HG02763 (cell line): ENCODE data around the gene RABGEF1.
"Not testable (repeated sequence)": the region's sequence is repeated elsewhere in the genome, so short reads cannot be mapped to it uniquely, and the experiment has no call there.

Experiments
- ATAC-seq: cut with Tn5 transposase; IDR thresholded peaks from one replicate; pipeline ENCODE4 v1.9.1; 2021; ENCODE audit warnings: mild to moderate bottlenecking, moderate library complexity; ENCODE audit not compliant: unreplicated experiment

RABGEF1 gene

DNA sequence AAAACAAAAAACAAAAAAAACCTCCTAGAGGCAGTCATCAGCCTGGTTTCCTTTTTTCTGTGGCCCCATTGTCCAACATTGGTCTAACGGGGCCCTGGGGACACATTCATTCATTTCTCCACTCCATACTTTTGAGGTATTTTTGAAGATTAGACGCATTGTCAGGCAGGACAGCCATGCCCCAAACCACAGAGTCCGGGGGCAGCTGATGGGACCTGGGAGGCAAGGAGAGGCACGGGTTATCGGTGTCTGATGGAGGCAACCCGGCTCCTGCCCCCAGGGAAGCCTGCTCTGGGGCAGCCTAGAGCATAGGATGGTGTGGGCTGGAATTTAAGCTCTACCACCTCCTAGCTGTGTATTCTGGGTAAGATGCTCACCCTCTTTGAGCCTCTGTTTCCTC lies 6.5 kb upstream of the RABGEF1 start:
- no peak for ATAC-seq

DNA sequence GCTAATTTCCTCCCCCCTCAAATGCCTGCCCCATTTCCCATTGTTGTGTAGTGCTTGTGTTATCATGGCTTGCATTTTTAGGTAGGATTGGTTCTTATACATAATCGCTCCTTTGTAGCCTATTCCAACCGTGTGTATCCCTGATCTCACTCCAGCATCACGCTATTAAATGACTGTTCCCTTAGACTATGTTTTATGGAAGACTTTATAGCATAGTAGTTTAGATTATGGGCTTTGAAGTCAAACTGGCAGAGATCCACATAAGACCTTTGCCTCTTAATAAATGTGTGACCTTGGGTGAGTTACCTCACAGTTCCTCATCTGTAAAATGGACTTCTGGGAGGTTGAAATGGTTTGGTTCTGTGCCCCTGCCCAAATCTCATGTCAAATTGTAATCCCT lies 5.4 kb upstream of the RABGEF1 start:
- no peak for ATAC-seq

DNA sequence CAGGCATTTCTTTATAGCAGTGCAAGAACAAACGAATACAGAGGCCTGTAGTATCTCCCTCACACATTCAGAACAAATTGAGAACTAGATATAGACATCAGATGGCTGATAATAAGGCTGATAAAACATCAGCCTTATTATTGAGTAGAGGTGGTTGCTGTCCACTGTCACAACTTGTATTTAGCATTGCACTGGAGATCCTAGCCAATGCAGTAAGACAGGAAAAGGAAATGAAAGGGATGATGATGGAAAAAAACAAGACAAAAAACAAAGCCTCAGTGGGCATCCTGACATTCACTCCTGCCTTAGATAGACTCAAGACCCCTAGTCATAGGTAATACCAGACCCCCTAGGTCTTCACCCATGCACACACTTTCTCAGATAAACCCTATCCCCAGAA lies 4.7 kb upstream of the RABGEF1 start:
- no peak for ATAC-seq

GRCh38 chr7:66736892-66737291 lies 3.6 kb upstream of the RABGEF1 start:
- no peak for ATAC-seq

GRCh38 chr7:66737667-66738066 lies 2.9 kb upstream of the RABGEF1 start:
- no peak for ATAC-seq

DNA sequence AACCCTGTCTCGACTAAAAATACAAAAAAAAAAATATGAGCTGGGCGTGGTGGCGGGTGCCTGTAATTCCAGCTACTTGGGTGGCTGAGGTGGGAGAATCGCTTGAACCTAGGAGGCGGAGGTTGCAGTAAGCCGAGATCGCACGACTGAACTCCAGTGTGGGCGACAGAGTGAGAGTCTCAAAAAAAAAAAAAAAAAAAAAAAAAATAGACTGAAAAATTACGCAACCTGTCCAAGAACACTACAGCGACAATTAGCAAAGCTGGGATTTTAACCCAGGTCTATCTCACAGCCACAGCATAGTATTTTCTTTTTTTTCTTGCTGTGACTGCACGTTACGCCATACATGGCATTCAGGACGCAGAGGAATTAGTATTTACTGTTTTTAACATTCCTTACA lies 1.1 kb upstream of the RABGEF1 start:
- ATAC-seq: no peak

DNA sequence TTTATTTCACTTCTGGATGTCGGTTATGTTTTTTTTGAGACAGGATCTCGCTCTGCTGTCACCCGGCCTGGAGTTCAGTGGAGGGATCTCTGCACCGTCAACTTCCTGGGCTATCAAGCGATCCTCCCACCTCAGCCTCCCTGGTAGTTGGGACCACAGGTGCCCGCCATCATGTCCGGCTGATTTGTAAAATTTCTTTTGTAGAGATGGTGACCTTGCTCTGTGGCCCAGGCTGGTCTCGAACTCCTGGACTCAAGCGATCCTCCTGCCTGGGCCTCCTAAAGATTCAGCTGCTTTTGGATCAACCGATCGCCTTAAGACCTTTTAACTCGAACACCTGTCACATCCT lies 606 bp upstream of the RABGEF1 start:
- no peak for ATAC-seq

DNA sequence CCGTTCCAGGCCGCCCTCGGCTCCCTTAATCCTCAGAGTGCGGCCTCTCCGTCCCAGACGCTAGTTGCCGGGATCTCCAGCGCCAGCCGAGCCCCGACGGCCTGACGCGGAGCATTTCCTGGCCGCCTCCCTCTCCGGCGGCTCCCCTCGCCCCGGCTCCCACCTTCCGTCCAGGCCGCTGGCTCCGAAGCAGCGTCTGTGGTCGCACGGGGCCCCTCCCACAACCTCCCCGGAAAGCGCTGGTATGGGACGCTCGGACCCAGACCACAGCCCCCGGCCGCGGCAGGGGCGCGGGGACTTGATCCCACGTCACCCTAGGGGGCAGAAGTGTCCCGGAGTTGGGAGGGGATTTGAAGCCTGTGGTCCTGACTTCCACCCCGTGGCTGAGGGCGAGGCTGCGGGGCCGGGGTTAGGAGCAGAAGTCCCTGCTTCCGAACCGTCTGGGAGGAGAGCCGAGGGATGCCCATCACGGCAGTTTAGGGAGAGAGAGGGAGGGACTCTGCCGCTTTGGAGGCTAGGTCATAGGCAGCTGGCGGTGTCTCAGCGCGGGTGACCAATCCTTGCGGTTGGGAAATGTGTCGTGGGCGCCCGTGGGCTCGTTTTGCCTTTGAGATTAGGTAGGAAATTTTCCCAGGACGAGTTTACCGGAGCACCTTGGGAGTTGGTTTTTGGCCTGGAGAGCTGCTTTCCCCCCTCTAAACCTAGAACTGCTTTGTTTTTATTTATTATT lies 612 bp downstream of the RABGEF1 start:
- peak; percentile 32 for ATAC-seq

- no peak for ATAC-seq
Measured at GRCh38 chr7:66741710-66742049, 1.1 kb downstream of the RABGEF1 start.

GRCh38 chr7:66742298-66742697 lies 1.8 kb downstream of the RABGEF1 start:
- ATAC-seq: not testable (repeated sequence)

DNA sequence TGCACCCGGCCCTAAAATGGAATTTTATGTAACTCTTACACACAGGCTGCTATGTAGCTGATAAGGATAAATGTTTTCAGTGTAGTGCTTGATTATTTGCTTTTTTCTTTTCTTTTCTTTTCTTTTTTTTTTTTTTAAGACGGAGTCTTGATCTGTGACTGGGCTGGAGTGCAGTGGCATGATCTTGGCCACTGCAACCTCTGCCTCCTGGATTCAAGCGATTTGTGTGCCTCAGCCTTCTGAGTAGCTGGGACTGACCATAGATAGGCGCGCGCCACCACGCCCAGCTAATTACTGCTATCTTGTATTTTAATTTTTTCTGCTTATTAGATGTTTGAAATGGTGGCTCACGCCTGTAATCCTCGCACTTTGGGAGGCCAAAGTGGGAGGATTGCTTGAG lies 3.4 kb downstream of the RABGEF1 start:
- ATAC-seq: no peak

GRCh38 chr7:66747385-66747784 lies 6.9 kb downstream of the RABGEF1 start:
- no peak for ATAC-seq

GRCh38 chr7:66747881-66748511 lies 7.5 kb downstream of the RABGEF1 start:
- no peak for ATAC-seq

- ATAC-seq: no peak
Measured at GRCh38 chr7:66748791-66749190, 8.3 kb downstream of the RABGEF1 start.

DNA sequence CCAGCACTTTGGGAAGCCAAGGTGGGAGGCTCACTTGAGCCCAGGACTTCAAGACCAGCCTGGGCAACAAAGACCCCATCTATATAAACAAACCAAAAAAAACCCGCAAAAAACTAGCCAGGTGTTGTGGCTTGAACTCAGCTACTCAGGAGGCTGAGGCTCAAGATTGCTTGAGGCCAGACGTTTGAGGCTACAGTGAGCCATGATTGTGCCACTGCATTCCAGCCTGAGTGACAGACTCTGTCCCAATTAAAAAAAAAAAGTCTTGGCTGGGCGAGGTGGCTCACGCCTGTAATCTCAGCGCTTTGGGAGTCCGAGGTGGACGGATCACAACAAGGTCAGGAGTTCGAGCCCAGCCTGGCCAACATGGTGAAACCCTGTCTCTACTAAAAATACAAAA lies 11.4 kb downstream of the RABGEF1 start:
- no peak for ATAC-seq

DNA sequence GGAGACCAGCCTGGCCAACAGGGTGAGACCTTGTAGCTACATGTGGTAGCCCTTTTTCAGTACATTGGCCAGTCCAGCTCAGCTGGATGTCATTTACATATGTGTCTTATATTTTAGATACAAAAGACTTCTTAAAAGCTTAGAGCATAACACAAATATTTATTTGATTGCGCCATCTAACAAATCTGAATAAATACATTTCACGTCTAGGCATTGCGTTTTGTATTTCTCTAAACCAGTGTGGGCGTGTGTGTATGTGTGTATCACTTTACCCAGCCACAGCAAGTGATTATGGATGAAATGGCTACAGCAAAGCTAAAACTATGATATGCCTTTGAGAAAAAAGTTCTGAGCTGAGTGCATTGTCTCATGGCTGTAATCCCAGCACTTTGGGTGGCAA lies 14.0 kb downstream of the RABGEF1 start:
- no peak for ATAC-seq

DNA sequence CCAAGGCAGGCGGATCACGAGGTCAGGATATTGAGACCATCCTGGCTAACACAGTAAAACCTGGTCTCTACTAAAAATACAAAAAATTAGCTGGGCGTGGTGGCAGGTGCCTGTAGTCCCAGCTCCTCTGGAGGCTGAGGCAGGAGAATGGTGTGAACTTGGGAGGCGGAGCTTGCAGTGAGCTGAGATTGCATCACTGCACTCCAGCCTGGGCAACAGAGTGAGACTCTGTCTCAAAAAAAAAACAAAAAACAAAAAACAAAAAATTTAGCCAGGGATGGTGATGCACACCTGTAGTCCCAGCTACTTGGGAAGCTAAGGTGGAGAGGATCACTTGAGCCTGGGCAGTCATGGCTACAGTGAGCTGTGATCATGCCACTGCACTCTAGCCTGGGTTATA lies 14.5 kb downstream of the RABGEF1 start:
- not testable (repeated sequence) for ATAC-seq

DNA sequence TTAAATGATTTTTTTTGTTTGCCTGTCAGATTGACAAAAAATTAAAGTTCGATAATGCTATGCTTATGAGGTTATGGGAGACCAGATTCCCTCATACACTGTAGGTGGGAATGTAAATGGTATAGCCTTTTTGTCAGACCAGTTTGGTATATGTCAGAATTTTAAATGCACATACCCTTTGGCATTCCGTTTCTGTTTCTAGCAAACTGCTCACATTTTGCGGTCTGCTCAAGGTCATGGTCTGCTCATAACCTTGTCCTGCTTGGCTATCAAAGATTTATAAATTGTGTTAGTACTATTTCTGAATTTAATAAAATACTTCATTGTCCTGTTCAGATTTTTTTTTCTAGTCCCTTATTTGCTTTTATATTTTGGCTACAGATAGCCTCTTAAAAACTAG lies 15.7 kb downstream of the RABGEF1 start:
- not testable (repeated sequence) for ATAC-seq

DNA sequence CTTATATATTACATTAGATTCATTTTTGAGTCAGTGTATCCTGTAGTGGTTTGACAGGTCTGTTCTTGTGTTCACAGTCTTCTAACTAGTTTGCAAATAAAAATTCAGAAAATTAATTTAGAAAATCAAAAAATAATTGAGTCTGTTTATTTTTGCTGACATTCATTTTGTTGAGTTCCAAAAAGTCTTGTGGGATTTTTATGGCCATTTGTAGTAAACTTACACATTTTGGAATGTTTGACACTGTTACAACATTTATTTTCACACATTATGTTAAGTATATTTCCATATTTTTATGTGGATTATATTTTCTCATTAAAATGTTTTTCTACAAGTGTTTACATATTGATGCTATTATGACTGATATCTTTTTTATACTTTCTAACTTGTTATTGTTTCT lies 16.4 kb downstream of the RABGEF1 start:
- ATAC-seq: no peak

GRCh38 chr7:66757939-66758338 lies 17.4 kb downstream of the RABGEF1 start:
- no peak for ATAC-seq

DNA sequence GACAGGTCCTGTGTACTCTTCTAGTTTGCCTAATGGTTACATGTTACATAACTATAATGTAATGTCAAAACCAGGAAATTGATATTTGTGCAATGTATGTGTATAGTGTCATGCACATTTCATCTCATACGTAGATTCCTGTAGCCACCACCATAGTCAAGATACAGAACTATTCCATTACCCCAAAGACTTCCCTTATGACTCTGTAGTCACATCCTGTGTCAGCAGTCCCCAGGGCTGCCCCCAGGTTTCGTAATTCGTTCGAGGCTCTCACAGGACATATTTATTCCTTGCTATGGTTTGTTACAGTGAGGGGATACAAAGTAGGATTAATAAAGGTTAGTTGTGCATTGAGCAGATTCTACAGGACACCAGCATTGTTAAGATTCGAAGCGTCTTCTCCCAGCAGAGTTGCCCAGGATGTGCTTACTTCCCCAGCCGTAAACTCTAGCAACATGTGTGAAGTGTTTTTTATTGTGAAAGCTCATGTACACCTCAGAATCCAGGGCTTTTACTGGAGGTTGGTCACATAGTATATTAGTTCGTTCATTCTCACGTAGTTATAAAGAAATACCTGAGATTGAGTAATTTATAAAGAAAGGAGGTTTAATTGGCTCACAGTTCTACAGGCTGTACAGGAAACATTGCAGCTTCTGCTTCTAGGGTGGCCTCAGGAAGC lies 18.6 kb downstream of the RABGEF1 start:
- ATAC-seq: peak; percentile 76

GRCh38 chr7:66763183-66763582 lies 22.6 kb downstream of the RABGEF1 start:
- ATAC-seq: not testable (repeated sequence)
